DOHH2 (cell line): ENCODE measurements around the gene HMCN2.

Source experiments
- H3F3A ChIP-seq: fragments of 200-600 bp; sonication (generic), shearing (Covaris generic); 2 replicates; pipeline ENCODE4 v1.6.0; 2016; ENCODE audit warnings: antibody characterized with exemption, mild to moderate bottlenecking; ENCODE audit not compliant: control insufficient read depth, insufficient read depth
- H3K27ac ChIP-seq: fragments of 200-600 bp; sonication (generic); 2 replicates; pipeline ENCODE4 v1.5.1; 2014; ENCODE audit warnings: low read depth, mild to moderate bottlenecking, low read length, moderate library complexity
- H3K27me3 ChIP-seq: fragments of 200-600 bp; sonication (generic); 2 replicates; pipeline ENCODE4 v1.6.1; 2014; ENCODE audit warnings: mild to moderate bottlenecking, low read length, mixed read lengths; ENCODE audit not compliant: control insufficient read depth
- H3K36me3 ChIP-seq: fragments of 200-600 bp; sonication (generic); 2 replicates; pipeline ENCODE4 v1.6.1; 2014; ENCODE audit warnings: mild to moderate bottlenecking, low read length, moderate library complexity, mixed read lengths; ENCODE audit not compliant: control insufficient read depth
- H3K4me1 ChIP-seq: fragments of 200-600 bp; sonication (generic); 2 replicates; pipeline ENCODE4 v1.6.1; 2014; ENCODE audit warnings: mild to moderate bottlenecking, low read length, mixed read lengths; ENCODE audit not compliant: control insufficient read depth
- H3K4me2 ChIP-seq: fragments of 200-600 bp; sonication (generic); 2 replicates; pipeline ENCODE4 v1.6.0; 2014; ENCODE audit warnings: mild to moderate bottlenecking, low read length, moderate library complexity
- H3K4me3 ChIP-seq: fragments of 200-600 bp; sonication (generic); 2 replicates; pipeline ENCODE4 v1.5.1; 2014; ENCODE audit warnings: mild to moderate bottlenecking, low read length, mixed read lengths
- H3K79me2 ChIP-seq: fragments of 200-600 bp; sonication (generic); 2 replicates; pipeline ENCODE4 v1.6.1; 2014; ENCODE audit warnings: mild to moderate bottlenecking, low read length, mixed read lengths; ENCODE audit not compliant: control insufficient read depth
- H3K9me2 ChIP-seq: fragments of 200-600 bp; sonication (generic); replicated peaks from 2 replicates; pipeline ENCODE4 v1.6.1; 2014; ENCODE audit warnings: mild to moderate bottlenecking, low read length, mixed read lengths; ENCODE audit not compliant: control insufficient read depth
- H3K9me3 ChIP-seq: fragments of 200-600 bp; sonication (generic); 2 replicates; pipeline ENCODE4 v1.6.1; 2014; ENCODE audit warnings: antibody characterized with exemption, low read length, mixed read lengths; ENCODE audit not compliant: control insufficient read depth, insufficient read depth
- H4K20me1 ChIP-seq: fragments of 200-600 bp; sonication (generic); 2 replicates; pipeline ENCODE4 v1.6.0; 2014; ENCODE audit warnings: low read depth, mild to moderate bottlenecking, antibody characterized with exemption, low read length, moderate library complexity; ENCODE audit not compliant: control insufficient read depth, insufficient read depth
- EZH2phosphoT487 ChIP-seq: fragments of 200-600 bp; sonication (generic); IDR thresholded peaks from 2 replicates; pipeline ENCODE4 v1.6.1; 2017; ENCODE audit warnings: borderline replicate concordance, mild to moderate bottlenecking, antibody characterized with exemption, low read length, moderate library complexity, mixed read lengths
- TF ChIP-seq, protein P1 (sequence below): fragments of 200-600 bp; sonication (generic); IDR thresholded peaks from one replicate; pipeline ENCODE4 v1.5.1; 2014; ENCODE audit warnings: antibody characterized with exemption, mild to moderate bottlenecking, low read depth, low read length; ENCODE audit not compliant: poor library complexity, severe bottlenecking

HMCN2 gene

DNA sequence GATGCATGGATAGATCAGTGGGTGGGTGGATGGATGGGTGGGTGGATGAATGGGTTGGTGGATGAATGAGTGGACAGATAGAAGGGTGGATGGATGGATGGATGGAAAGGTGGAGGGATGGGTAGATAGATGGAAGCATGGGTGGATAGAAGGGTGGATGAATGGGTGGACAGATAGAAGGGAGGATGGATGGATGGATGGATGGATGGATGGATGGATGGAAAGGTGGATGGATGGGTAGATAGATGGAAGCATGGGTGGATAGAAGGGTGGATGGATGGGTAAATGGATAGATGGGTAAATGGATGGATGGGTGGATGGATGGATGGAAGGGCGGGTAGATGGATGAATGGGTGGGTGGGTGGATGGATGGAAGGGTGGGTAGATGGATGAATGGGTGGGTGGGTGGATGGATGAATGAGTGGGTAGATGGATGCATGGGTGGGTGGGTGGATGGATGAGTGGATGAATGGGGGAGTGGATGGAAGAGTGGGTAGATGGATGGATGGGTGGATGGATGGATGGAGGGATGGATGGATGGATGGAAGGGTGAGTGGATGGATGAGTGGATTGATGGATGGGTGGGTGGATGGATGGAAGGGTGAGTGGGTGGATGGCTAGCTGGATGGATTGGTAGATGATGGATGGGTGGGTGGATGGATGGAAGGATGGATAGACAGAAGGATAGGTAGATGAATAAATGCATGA is 91.5 kb downstream of the HMCN2 start:
- no peaks in the 10 kb centered on the region for H3K9me2 ChIP-seq
- H3K9me3 ChIP-seq = no peaks in the 10 kb centered on the region
- no peak overlapping the region for H3K4me3 ChIP-seq
- no peaks in the 10 kb centered on the region for H4K20me1 ChIP-seq
- H3K4me1 ChIP-seq = peaks cover 9% of the 10 kb centered on the region; the same call in 1 of the 2 replicates
- no peaks in the 10 kb centered on the region for H3K36me3 ChIP-seq
- H3K4me2 ChIP-seq = no peak overlapping the region
- H3K79me2 ChIP-seq = no peaks in the 10 kb centered on the region
- H3F3A ChIP-seq = no peaks in the 10 kb centered on the region
- TF ChIP-seq, protein P1, sequence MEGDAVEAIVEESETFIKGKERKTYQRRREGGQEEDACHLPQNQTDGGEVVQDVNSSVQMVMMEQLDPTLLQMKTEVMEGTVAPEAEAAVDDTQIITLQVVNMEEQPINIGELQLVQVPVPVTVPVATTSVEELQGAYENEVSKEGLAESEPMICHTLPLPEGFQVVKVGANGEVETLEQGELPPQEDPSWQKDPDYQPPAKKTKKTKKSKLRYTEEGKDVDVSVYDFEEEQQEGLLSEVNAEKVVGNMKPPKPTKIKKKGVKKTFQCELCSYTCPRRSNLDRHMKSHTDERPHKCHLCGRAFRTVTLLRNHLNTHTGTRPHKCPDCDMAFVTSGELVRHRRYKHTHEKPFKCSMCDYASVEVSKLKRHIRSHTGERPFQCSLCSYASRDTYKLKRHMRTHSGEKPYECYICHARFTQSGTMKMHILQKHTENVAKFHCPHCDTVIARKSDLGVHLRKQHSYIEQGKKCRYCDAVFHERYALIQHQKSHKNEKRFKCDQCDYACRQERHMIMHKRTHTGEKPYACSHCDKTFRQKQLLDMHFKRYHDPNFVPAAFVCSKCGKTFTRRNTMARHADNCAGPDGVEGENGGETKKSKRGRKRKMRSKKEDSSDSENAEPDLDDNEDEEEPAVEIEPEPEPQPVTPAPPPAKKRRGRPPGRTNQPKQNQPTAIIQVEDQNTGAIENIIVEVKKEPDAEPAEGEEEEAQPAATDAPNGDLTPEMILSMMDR = no peak
- no peak for TF ChIP-seq EZH2phosphoT487
- no peak overlapping the region for H3K27ac ChIP-seq
- H3K27me3 ChIP-seq = no peaks in the 10 kb centered on the region

DNA sequence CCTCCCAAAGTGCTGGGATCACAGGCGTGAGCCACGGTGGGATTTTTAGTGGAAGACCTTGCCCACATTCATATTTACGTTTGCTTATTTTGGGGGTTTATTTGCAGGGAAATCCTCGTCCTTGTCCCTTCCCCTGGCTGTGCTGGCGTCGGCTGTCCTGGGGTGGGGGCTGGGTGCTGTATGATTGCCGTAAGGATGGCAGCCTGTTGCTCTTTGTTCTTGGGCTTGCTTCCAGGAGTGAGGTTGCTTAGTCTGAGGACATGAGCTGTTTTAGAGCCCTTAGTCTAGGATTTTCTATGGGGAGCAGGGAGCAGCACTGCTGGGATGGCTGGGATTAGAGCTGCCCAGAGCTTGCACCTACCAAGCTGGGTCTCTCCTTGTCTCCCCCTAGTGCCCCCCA is 93.4 kb downstream of the HMCN2 start:
- Histone ChIP-seq H3K27ac (no peak overlapping the region), H3K9me3 (no peaks in the 10 kb centered on the region)

DNA sequence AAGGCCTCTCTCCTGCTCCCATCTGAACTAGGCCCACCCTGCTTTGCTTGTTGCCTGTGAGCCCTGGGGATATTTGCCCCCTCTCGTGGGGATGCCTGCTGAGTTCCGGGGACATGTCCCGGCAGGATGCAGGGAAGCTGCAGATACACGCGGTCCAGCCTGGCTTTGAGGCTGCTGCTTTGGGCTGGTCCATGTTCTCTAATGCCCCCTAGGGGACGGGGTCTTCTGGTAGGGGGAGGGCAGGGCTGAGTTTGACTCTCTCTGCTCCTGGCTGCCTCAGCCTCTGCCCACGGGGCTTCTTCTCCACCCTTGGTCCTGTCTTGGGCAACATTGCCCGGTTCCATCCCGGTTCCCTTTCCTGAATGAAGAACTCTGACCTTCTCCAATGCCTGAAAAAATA is 94.3 kb downstream of the HMCN2 start:
- H4K20me1 ChIP-seq = no peaks in the 10 kb centered on the region
- H3K4me1 ChIP-seq = peaks cover 4% of the 10 kb centered on the region; the same call in 1 of the 2 replicates
- no peak overlapping the region for H3K4me2 ChIP-seq
- no peaks in the 10 kb centered on the region for H3K36me3 ChIP-seq
- no peaks in the 10 kb centered on the region for H3K27me3 ChIP-seq
- no peak overlapping the region for H3K4me3 ChIP-seq
- H3K27ac ChIP-seq = no peak overlapping the region
- no peaks in the 10 kb centered on the region for H3F3A ChIP-seq
- H3K9me2 ChIP-seq = no peaks in the 10 kb centered on the region
- no peak for TF ChIP-seq EZH2phosphoT487
- TF ChIP-seq, protein P1 = no peak
- no peaks in the 10 kb centered on the region for H3K9me3 ChIP-seq
- H3K79me2 ChIP-seq = no peaks in the 10 kb centered on the region

More for the DNA sequence above, 93.4 kb downstream of the HMCN2 start:
- H3K4me1 ChIP-seq = peaks cover 4% of the 10 kb centered on the region; the same call in 1 of the 2 replicates
- no peak overlapping the region for H3K4me3 ChIP-seq
- no peaks in the 10 kb centered on the region for H3K9me2 ChIP-seq
- no peaks in the 10 kb centered on the region for H3K79me2 ChIP-seq
- H3K27me3 ChIP-seq = no peaks in the 10 kb centered on the region
- H4K20me1 ChIP-seq = no peaks in the 10 kb centered on the region
- H3K4me2 ChIP-seq = no peak overlapping the region
- H3F3A ChIP-seq = no peaks in the 10 kb centered on the region
- H3K36me3 ChIP-seq = no peaks in the 10 kb centered on the region
- TF ChIP-seq, protein P1 = no peak
- TF ChIP-seq EZH2phosphoT487 = no peak
